Neural progenitor cell (in vitro differentiated cells): ENCODE results near the gene SDK1.

Experiments used
- EZH2 ChIP-seq: fragments of 200-600 bp; sonication (generic); IDR thresholded peaks from 2 replicates; pipeline ENCODE4 v1.6.1; 2017; ENCODE audit warnings: antibody characterized with exemption, mild to moderate bottlenecking, moderate library complexity
- EZH2phosphoT487 ChIP-seq: fragments of 200-600 bp; sonication (generic); IDR thresholded peaks from 2 replicates; pipeline ENCODE4 v1.6.1; 2017; ENCODE audit warnings: antibody characterized with exemption
- TF ChIP-seq, protein P1 (sequence below): fragments of 200-600 bp; sonication (generic); IDR thresholded peaks from 2 replicates; pipeline ENCODE4 v1.5.1; 2017; ENCODE audit warnings: antibody characterized with exemption, mild to moderate bottlenecking

DNA sequence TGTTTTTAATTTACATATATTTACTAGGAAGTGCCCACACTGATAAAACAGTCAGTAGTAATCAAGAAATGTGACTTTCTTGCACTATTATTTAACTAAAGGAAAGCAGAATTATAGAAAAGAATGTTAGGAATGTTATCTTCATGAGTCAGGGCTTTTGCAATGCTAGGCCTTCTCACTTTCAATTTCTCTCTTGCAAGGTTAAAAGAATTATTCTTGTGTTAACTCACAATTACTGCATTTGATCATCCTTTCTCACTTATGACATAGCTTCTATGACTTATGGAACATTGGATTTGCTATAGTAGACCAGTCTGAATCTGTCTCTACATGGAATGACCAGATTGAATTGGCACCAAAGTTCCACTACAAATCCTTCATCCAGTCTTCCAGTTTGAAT is 192.4 kb downstream of the SDK1 start:
- TF ChIP-seq EZH2 = no peak
- TF ChIP-seq, protein P1, sequence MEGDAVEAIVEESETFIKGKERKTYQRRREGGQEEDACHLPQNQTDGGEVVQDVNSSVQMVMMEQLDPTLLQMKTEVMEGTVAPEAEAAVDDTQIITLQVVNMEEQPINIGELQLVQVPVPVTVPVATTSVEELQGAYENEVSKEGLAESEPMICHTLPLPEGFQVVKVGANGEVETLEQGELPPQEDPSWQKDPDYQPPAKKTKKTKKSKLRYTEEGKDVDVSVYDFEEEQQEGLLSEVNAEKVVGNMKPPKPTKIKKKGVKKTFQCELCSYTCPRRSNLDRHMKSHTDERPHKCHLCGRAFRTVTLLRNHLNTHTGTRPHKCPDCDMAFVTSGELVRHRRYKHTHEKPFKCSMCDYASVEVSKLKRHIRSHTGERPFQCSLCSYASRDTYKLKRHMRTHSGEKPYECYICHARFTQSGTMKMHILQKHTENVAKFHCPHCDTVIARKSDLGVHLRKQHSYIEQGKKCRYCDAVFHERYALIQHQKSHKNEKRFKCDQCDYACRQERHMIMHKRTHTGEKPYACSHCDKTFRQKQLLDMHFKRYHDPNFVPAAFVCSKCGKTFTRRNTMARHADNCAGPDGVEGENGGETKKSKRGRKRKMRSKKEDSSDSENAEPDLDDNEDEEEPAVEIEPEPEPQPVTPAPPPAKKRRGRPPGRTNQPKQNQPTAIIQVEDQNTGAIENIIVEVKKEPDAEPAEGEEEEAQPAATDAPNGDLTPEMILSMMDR = no peak
- no peak for TF ChIP-seq EZH2phosphoT487
